ENCODE measurements around the gene XRCC1. TPM values are rescaled to one million over a fixed set of nuclear protein-coding genes. Genes with fewer than 3 reads are reported as not detected.
"Not testable (repeated sequence)": the region's sequence is repeated elsewhere in the genome, so short reads cannot be mapped to it uniquely, and the experiment has no call there.

Gene XRCC1
- total RNA-seq, 1 donor from 2014 or later, result 18.2 TPM

DNA sequence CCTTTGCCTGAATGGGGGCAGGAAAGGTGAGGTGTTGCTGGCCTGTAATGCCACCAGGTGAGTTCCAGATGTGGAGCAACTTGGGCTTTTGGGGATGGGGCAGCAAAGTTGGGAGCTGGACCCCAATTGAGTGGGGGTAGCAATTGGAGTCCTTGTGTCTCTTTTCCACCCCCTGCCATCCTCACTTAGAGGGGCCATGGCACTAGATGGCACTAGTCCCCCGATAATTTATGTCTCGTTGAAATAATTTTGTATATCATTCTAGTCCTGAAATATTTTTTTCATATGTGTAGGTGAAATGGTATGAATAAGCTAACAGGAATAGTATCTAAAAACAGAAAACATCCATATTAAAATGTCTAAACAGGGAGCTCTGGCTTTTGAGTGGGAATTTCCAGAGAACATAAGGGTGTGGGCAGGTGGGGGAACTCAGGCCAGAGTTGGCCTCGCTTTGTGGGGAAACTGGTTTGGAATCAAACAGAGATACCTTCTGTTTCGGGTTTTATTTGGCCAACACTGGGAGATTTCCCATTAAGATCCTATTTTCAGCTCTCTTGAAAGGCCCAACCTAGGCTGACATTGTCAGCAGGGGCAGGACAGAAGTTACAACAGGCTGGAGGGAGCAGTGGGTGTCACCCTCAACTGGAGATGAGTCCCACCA, 24.4 kb upstream of the XRCC1 start:
- no peak for DNase-seq (ENCODE audit: low spot score)

DNA sequence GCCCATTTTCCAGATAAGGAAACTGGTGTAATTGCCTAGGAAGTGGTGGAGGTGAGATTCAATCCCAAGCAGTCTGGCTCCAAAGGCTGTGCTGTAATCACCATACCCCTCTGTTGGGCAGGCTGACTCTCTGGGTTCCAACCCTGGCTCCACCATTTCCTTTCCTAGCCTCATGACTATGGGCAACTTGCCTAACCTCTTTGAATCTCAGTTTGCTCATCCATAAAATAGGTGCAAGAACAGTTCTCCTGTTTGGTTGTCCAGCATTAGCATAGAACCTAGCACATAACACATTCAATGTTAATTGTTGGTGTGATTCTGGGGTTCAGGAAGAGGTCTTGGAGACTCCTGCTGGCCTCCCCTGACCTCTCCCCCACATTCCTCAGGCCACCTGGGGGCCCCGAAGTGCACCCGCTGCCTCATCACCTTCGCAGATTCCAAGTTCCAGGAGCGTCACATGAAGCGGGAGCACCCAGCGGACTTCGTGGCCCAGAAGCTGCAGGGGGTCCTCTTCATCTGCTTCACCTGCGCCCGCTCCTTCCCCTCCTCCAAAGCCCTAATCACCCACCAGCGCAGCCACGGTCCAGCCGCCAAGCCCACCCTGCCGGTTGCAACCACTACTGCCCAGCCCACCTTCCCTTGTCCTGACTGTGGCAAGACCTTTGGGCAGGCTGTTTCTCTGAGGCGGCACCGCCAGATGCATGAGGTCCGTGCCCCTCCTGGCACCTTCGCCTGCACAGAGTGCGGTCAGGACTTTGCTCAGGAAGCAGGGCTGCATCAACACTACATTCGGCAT, 23.3 kb upstream of the XRCC1 start:
- no peak for DNase-seq (ENCODE audit: low spot score)

DNA sequence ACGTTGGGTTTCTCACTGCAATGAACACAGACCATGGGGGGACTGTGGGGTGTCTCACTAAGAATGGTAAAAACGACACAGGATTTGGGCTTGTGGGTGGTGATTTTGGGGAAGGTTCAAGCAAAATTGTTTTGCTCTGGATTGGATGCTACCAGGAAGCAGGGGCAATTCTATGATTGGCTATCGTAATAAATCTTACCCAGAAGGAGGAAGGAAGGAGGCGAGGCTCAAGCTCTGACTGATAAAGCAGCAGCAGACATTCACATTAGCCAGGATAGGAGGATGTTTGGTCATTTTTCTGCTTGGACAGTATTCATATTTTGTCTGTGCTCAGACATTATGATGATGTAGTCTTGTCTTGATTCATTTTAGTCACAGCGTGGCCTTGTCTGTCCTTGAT, 22.5 kb upstream of the XRCC1 start:
- no peak for DNase-seq (ENCODE audit: low spot score)

DNA sequence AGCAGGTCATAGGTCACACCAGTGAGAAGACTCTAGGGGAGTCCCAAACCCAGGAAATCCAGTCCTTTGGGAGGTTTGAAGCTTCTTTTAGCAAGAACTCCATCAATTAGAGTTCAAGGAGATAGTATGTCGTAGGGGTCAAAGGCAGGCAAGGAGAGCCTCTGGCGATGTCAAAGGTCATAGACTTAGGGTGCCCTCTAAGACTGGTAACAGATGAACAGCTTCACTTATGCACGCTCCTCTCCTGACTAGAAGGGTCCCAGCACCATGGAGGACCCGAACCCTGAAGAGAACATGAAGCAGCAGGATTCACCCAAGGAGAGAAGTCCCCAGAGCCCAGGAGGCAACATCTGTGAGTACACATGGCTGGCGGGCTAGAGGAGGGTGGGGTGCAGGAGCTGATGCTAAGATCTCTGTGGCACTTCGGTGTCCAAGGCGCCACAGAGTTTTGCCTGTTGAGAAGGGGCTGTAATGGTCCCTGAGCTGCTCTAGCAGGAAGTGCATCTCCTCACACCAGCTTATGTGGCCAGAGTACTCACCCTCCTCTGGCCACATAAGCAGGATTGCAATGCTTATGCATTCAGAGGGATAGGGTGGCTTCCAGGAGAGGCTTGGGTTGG, 21.6 kb upstream of the XRCC1 start:
- no peak for DNase-seq (ENCODE audit: low spot score)

DNA sequence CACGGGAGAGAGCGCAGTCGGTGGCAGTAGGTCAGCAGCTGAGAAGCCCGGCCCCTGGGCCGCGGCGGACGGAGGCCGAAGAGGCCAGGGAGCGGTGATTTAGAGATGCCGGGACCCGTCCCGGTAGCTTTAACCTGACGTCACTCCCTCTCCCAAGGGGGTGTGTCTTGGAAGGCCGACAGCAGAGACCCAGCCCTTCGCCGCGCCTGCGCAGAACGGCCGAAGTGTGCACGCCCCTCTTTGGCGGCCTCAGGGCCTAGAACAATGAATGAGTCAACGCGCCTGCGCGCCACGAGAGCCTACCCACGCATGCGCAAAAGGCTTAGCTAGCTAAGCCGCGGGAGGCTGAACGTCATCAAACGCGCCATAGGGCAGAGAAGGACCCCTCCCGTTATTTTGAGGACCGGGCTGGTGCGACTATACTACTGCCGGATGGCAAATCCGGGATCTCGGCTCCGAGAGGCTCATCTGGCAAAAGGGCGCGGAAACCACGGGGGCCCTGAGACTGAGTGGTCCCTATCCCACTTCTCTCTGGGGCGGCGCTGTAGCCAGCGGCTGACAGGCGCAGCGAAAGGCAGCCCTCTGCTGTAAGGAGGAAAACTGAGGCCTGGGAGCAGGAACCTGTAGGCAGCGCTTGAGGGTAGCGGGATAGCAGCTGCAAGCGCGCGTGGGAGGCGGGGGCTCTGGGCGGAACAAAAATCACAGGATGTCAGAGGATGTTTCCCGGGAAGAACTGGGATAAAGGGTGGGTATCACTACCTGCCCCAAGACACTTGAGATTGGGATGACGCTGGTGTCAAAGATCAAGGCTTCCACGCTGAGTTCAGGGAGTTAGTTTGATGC, 20.9 kb upstream of the XRCC1 start, which contains the start of the genes IRGQ and ZNF576:
IRGQ (minus strand) TSS at position 136 of the 843 bp plus-strand sequence. CDS start 796 bp downstream, outside the sequence.
ZNF576 (plus strand) TSS at position 597 of the 843 bp plus-strand sequence. CDS start 514 bp downstream, outside the sequence.
- peak; percentile 100 for DNase-seq (ENCODE audit: low spot score)

DNA sequence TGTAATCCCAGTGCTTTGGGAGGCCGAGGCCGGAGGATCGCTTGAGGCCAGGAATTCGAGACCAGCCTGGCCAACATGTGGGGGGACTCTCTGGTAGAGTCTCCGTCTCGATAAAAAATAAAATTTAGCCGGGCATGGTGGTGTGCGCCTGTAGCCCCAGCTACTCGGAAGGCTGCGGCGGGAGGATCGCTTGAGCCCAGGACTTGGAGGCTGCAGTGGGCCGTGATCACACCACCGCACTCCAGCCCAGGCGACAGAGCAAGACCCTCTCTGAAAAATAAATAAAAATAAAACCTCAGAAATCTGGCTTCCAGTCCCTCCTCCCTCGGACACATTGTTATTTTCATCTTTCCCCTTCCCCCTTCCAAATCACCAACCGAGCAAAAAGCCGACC, 20.3 kb upstream of the XRCC1 start:
- DNase-seq (ENCODE audit: low spot score), result no peak

DNA sequence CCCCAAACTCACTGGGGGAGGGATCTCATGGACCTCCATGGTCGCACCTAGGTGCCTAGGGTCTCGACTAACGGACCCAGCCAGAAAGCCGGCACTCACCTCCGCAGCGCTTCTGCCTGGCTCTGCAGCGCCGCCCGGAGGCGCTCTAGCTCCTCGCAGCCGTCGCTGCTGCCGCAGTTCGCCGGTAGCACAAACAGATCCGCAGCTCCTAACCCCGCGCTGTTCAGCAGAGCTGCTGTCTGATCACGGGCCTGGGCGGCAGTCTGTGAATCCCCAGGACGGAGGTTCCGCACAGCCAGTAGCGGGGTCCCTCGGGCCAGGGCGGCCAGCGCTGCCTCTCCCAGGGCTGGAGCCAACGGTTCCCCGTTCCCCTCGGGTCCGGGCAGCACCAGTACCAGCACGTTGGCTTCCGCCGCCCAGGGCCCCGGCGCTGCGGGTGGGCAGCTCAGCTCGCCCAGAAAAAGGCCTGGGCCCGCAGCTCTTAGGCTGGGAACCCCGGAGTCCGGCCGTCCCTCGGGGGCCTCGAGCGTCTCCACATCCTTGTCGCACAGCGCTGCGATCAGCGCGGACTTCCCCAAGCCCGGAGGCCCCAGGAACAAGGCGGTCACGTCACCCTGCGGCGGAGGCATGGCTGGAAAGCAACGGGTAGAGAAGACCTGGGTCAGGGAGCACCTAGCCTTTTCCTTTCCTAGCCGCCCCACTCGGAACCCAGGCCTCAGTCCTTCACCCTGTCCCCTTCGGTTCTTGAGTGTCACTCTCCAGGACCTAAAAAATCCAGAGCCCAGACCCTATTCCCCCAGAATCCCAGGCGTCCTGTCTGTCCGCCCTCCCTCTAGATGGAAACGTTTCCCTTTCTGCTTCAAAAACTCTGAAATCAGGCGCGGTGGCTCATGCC, 19.6 kb upstream of the XRCC1 start:
- DNase-seq (ENCODE audit: low spot score), result no peak

DNA sequence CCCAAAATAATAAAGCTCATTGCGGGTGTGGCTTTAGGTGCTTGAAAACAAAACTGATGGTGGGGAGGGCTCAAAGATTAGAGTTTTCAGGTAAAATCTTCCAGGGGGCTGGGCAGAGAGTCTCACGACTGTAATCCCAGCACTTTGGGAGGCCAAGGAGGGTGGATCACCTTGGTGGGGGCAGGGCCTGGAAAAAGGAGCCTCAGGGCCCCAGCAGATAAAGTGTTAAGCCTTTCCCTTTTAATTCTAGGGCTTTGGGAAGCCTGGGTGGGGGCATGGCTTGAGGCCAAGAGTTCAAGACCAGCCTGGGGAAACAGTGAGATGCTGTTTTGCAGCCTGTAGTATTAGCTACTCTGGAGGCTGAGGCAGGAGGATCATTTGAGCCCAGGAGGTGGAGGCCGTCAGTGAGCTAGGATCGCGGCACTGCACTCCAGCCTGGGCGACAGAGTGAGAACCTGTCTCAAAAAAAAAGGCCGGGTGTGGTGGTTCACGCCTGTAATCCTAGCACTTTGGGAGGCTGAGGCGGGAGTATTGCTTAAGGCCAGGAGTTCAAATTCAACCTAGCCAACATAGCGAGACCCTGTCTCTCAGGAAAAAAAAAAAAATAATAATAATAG, 18.9 kb upstream of the XRCC1 start:
- no peak for DNase-seq (ENCODE audit: low spot score)

DNA sequence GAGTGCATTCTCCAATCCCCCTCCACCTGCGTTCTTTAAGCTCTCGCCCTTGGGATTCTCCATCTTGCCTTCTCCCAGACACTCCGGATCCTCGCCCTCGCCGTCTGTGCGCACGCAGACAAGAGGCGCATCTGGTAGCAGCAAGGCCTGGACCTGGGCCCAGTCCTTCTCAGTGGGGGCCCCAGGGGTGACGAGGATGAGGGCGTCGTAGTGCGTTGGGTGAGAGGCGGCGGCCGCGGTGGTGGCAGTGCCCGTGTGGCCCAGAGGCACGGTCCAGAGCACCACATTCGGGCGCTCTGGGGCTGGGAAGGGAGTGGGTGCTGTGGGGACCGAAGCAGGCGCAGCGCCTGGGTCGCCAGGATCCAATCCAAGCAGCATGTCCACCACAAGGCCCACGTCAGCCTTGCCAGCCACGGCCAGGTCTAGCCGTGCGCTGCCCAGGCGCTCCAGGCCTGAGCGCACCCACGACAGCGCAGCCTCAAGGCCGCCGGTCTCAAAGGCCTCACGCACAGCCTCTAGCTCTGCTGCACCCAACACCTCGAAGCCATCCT, 17.5 kb upstream of the XRCC1 start:
- DNase-seq (ENCODE audit: low spot score), result no peak

DNA sequence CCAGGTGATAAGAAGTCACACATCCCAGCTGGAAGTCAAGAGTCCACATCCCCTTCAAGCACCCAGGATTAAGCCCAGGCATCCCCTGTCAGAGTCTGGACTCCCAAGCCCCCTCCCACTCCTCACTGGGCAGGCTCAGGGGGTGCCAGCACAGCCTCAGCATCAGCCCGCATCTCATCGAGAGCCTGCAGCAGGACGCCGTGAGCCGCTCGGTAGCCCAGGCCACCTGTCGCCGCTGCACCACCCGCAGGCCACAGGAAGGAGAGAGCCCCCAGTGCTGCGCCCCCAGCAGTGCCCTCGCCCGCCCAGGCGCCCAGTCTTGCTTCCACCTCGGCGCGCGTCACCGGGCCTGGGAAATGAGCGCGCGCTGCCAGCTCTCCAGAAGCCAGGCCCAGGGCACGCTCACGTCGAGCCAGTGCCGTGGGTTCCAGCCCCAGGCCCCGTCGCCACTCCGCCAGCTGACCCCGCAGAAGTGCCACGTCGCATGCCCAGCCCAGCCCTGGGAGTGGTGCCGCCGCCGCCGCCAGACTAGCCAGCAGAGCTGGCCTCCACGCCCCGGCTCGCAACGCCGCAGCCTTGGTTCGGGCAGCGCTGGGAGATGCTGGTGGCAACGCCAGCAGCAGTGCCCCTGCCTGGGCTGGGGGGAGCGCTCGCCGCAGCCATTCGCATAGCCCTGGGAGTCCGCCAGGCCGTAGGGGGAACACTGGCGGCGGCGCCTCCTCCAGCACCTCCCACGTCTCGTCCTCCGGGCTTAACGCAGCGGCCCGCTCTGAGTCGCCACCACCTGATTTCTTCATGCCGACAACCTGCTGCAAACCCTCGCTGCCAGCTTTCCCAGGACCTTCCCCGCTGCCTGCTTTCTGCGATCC, 16.8 kb upstream of the XRCC1 start:
- DNase-seq (ENCODE audit: low spot score), result no peak

DNA sequence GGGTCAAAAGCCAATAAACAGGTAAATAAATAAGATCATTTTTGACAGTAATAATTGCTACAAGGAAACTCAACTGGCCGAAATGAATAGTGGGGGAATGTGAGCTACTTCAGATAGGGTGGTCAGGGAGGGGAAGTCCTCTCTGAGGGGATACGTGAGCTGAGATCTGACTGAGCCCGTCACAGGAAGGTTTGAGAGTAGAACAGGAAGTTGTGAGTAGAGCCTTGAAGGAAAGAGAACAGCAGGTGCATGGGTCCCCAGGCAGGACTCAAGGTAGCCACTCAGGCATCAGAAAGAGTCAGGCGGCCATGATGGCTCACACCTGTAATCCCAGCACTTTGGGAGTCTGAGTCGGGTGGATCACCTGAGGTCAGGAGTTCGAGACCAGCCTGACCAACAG, 14.4 kb upstream of the XRCC1 start:
- DNase-seq (ENCODE audit: low spot score), result no peak

DNA sequence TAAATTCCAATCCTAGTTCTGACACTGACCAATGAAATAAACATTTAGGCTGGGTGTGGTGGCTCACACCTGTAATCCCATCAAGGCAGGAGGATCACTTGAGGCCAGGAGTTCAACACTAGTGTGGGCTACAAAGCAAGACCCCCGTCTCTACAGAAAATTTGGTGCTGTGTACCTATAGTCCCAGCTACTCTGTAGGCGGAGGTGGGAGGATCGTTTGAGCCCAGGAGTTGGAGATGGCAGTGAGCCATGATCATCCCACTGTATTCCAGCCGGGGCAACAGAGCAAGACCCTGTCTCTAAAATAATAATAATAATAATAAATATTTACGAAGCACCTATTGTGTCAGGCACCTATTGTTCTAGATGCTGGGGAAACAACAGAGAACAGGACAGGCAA, 13.9 kb upstream of the XRCC1 start:
- no peak for DNase-seq (ENCODE audit: low spot score)

DNA sequence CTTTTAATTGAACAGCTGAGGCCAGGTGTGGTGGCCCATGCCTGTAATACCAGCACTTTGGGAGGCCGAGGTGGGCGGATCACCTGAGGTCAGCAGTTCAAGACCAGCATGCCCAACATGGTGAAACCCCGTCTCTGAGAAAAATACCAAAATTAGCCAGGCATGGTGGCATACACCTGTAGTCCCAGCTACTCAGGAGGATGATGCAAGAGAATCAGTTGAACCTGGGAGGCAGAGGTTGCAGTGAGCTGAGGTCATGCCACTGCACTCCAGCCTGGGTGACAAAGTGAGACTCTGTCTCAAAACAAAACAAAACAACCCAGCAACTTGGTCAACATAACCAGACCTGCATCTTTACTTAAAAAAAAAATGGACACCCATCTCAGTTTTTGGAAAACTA, 11.7 kb upstream of the XRCC1 start:
- not testable (repeated sequence) for DNase-seq (ENCODE audit: low spot score)

DNA sequence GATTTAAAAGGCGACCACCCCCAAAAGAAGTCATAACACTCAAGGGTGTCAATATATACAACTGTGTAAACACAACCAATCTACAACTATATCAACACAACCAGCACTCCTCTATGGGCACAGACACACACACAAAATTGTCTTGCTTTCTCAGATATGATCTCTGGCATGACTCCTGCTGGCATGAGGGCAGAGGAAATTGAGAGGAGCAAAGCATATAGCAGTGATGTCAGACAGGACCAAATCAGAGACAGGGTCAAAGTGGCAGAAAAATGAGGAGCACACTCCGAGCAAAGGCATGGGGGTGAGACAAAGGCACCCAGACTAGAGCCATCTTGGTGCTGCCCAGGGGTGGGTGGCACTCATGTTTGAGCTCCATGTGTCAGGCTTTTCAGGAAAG, 11.0 kb upstream of the XRCC1 start:
- DNase-seq (ENCODE audit: low spot score), result no peak

DNA sequence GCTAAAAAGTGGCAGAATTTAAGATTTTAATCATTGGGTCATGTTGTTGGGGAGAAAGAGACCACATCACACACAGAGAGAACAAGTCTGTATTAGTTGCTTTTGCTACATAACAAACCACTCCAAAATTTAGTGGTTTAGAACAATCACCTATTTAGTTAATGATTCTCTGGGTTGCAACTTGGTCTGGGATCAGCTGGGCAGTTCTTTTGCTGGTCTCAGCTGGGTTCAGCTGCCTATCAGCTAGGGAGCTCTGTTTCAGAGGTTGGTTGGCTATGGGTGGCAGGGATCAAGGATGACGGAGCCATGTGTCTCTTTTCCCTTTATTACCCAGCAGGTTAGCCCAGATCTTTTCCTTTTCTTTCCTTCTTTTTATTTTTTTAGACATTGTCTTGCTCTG, 9.2 kb upstream of the XRCC1 start:
- no peak for DNase-seq (ENCODE audit: low spot score)

DNA sequence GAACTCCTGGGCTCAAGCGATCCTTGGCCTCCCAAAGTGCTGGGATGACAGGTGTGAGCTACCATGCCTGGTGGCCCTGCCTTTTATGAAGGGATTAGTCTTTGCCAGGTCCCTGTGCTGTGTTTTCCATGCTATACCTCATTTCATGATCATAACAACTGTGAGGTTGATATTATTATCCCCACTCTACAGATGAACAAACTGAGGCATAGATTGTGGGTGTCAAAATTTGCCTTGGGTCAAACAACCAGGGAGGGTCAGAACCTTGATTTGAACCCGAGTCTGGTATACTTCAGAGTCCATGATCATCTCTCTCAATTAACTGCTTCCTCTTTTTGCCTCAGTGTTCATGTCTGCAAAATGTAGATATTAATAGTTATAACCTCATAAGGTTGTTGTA, 7.2 kb upstream of the XRCC1 start:
- DNase-seq (ENCODE audit: low spot score), result no peak

DNA sequence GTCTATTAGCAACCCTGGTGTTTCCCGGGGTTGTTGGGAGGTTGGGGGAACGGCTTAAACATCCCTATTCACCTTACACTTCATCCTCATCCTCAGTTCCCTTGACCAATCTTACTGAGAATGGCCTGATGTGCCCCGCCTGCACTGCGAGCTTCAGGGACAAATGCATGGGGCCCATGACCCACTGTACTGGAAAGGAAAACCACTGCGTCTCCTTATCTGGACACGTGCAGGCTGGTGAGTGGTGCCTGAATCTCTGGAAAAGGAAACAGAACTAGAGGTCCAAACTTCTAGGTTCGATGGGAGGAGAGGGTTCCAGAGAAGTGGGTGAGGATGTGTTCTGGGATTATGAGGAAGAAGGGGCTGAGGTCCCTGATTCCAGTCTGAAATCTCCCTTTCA, 6.1 kb upstream of the XRCC1 start:
- no peak for DNase-seq (ENCODE audit: low spot score)

DNA sequence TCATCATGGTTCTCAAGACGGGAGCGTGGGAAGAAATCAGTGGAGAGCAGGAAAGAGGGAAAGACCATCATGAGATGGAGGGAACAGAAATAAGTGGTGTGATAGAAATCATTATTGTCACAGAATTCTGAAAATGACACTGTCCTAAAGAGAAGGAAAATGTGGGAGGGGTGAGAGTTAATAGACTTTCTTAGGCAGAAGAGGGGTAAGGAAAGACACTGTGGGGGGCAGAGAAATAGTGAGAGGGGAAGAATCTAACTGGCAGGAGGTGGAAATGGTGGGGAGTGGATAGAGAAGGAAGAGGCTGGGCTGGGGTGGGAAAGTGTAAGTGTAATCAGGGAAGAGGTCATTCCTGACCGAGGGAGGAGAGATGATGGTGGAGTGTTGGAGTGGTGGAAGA, 3.5 kb upstream of the XRCC1 start:
- no peak for DNase-seq (ENCODE audit: low spot score)

All from mesenteric fat pad (tissue), 1 donor.